ENCODE measurements around the gene PLA2G7.

- no peak for TF ChIP-seq SIN3A (IDR thresholded peaks at IDR 0.05; ENCODE audit: borderline replicate concordance, insufficient read depth, low read length)
- TF ChIP-seq TAF1 (IDR thresholded peaks at IDR 0.05; ENCODE audit: borderline replicate concordance, insufficient read depth, low read length) = no peak
These were observed 29.8 kb upstream of the PLA2G7 start for GRCh38 chr6:46764961-46765360.

Data from PFSK-1 (cell line).